ENCODE data around the gene LITAF. TPM values are rescaled to one million over a fixed set of nuclear protein-coding genes. Genes with fewer than 3 reads are reported as not detected.

Gene LITAF
- polyA plus RNA-seq, 1 donor (not counting 4 experiments of a cell fraction or from before 2014, with no cell fraction given): 85.4 TPM

DNA sequence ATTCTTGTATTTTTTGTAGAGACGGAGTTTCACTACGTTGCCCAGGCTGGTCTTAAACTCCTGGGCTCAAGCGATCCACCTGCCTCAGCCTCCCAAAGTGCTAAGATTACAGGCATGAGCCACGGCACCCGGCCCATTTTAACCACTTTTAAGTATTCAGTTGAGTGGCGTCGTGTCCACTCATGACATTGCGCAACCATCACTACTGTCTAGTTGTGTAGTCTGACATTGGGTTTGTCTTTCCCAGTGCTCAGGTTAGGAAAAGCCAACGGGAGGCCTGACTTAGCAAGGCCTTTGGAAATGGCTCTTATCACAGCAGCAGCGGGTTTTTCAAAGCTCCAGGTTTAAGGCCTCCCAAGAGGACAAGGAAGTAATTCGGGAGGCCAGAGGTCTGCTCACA is 58.7 kb downstream of the LITAF start:
- dilution Hi-C loops (cut with MboI; ENCODE audit: extremely low pct_ligation_motif_present, low sequenced_read_pairs): no loop called here
- H3K27me3 ChIP-seq (ENCODE audit: control insufficient read depth, extremely low read depth, insufficient read depth, low read length): peaks cover 8% of the 10 kb centered on the region
- H3K9me3 ChIP-seq (ENCODE audit: control insufficient read depth, low read depth, low read length): no peaks in the 10 kb centered on the region
- H4K20me1 ChIP-seq (ENCODE audit: control insufficient read depth, extremely low read depth, insufficient read depth, low read length): no peaks in the 10 kb centered on the region
- FAIRE-seq (no peak), DNase-seq (ENCODE audit: low read depth, low spot score) (no peak)
- H2AFZ ChIP-seq (ENCODE audit: control insufficient read depth, low read length): no peak overlapping the region
- H3K79me2 ChIP-seq (ENCODE audit: control insufficient read depth, insufficient read depth, low read length): no peaks in the 10 kb centered on the region
- no peaks in the 10 kb centered on the region for H3K36me3 ChIP-seq (ENCODE audit: control insufficient read depth in 2 of 2, extremely low read depth in 1 of 2, insufficient read depth in 2 of 2, low read length in 2 of 2)
- H3K9ac ChIP-seq (ENCODE audit: control insufficient read depth, extremely low read depth, insufficient read depth, low read length): no peak overlapping the region
- H3K27ac ChIP-seq (ENCODE audit: control insufficient read depth, insufficient read depth, low read length): no peak overlapping the region
- no peaks in the 10 kb centered on the region for H3K9me1 ChIP-seq (ENCODE audit: control insufficient read depth, extremely low read depth, insufficient read depth, low read length)
- H3K4me1 ChIP-seq (ENCODE audit: control insufficient read depth, extremely low read depth, insufficient read depth, low read length): peaks cover 7% of the 10 kb centered on the region
- no peak for TF ChIP-seq EZH2 (IDR thresholded peaks at IDR 0.05; ENCODE audit: low read length)
- TF ChIP-seq, protein P1, sequence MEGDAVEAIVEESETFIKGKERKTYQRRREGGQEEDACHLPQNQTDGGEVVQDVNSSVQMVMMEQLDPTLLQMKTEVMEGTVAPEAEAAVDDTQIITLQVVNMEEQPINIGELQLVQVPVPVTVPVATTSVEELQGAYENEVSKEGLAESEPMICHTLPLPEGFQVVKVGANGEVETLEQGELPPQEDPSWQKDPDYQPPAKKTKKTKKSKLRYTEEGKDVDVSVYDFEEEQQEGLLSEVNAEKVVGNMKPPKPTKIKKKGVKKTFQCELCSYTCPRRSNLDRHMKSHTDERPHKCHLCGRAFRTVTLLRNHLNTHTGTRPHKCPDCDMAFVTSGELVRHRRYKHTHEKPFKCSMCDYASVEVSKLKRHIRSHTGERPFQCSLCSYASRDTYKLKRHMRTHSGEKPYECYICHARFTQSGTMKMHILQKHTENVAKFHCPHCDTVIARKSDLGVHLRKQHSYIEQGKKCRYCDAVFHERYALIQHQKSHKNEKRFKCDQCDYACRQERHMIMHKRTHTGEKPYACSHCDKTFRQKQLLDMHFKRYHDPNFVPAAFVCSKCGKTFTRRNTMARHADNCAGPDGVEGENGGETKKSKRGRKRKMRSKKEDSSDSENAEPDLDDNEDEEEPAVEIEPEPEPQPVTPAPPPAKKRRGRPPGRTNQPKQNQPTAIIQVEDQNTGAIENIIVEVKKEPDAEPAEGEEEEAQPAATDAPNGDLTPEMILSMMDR (optimal IDR thresholded peaks at IDR 0.05 in 1 of 3, IDR thresholded peaks at IDR 0.05 in 1 of 3, conservative IDR thresholded peaks at IDR 0.05 in 1 of 3; ENCODE audit: extremely low read depth in 1 of 3, insufficient read depth in 2 of 3, low read length in 3 of 3): no peak
- no peak overlapping the region for H3K4me3 ChIP-seq (ENCODE audit: control insufficient read depth in 2 of 3, extremely low read depth in 1 of 3, insufficient read depth in 2 of 3, low read depth in 1 of 3, low read length in 3 of 3)
- H3K4me2 ChIP-seq (ENCODE audit: control insufficient read depth, extremely low read depth, insufficient read depth, low read depth, low read length): no peak overlapping the region

DNA sequence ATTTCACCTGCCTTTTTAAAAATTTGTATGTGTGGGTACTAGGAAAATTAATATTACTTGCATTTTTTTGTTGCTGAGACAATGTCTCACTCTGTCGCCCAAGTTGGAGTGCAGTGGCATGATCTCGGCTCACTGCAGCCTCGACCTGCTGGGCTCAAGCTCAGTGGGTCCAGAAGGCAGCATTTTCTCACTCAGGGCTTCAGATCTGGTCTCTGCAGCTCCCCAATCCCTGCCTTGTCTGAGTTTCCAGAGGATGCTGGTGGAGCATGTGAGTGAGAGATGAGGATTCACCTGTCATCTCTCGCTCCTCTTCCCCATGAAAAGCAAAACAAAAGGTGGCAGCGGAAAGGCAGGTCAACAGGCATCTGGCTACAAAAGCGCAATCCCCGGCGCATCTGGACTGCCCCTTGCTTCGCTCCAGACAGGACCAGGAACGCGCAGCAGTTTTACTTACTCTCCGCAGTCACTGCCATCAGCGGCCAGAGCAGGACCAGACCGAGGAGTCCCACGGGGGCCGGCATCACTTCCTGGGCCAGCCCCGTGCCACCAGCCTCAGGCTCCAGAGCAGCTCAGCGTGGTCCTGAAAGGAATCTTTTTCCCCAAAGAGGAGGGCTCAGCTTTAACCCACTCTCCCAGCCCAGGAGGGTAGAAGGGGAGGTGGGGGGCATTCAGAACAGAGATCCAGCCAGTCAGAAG is 59.9 kb downstream of the LITAF start:
- no peaks in the 10 kb centered on the region for H4K20me1 ChIP-seq (ENCODE audit: control insufficient read depth, extremely low read depth, insufficient read depth, low read length)
- H3K27ac ChIP-seq (ENCODE audit: control insufficient read depth, insufficient read depth, low read length): no peak overlapping the region

More for the DNA sequence above, 59.9 kb downstream of the LITAF start:
- Histone ChIP-seq H3K27me3 (ENCODE audit: control insufficient read depth, extremely low read depth, insufficient read depth, low read length) (peaks cover 8% of the 10 kb centered on the region), H3K4me1 (ENCODE audit: control insufficient read depth, extremely low read depth, insufficient read depth, low read length) (peaks cover 7% of the 10 kb centered on the region), H3K79me2 (ENCODE audit: control insufficient read depth, insufficient read depth, low read length) (no peaks in the 10 kb centered on the region), H3K9me1 (ENCODE audit: control insufficient read depth, extremely low read depth, insufficient read depth, low read length) (no peaks in the 10 kb centered on the region), H3K4me3 (ENCODE audit: control insufficient read depth in 2 of 3, extremely low read depth in 1 of 3, insufficient read depth in 2 of 3, low read depth in 1 of 3, low read length in 3 of 3) (no peak overlapping the region), H3K36me3 (ENCODE audit: control insufficient read depth in 2 of 2, extremely low read depth in 1 of 2, insufficient read depth in 2 of 2, low read length in 2 of 2) (no peaks in the 10 kb centered on the region), H2AFZ (ENCODE audit: control insufficient read depth, low read length) (no peak overlapping the region), H3K9me3 (ENCODE audit: control insufficient read depth, low read depth, low read length) (no peaks in the 10 kb centered on the region), H3K4me2 (ENCODE audit: control insufficient read depth, extremely low read depth, insufficient read depth, low read depth, low read length) (no peak overlapping the region), H3K9ac (ENCODE audit: control insufficient read depth, extremely low read depth, insufficient read depth, low read length) (no peak overlapping the region)
- TF ChIP-seq EZH2 (IDR thresholded peaks at IDR 0.05; ENCODE audit: low read length): no peak
- TF ChIP-seq, protein P1 (optimal IDR thresholded peaks at IDR 0.05 in 1 of 3, IDR thresholded peaks at IDR 0.05 in 1 of 3, conservative IDR thresholded peaks at IDR 0.05 in 1 of 3; ENCODE audit: extremely low read depth in 1 of 3, insufficient read depth in 2 of 3, low read length in 3 of 3): no peak
- no peak for DNase-seq (ENCODE audit: low read depth, low spot score)
- dilution Hi-C loops (cut with MboI; ENCODE audit: extremely low pct_ligation_motif_present, low sequenced_read_pairs): no loop called here
- no peak for FAIRE-seq

Measured in keratinocyte (primary cell).